SU-DHL-6 (cell line): ENCODE results near the gene ARHGEF17.

Experiments
- H2AFZ ChIP-seq: fragments of 200-600 bp; sonication (generic); 2 replicates; pipeline ENCODE4 v1.6.1; 2014; ENCODE audit warnings: low read depth, mild to moderate bottlenecking, moderate library complexity, mixed read lengths, antibody characterized with exemption, low read length; ENCODE audit not compliant: severe bottlenecking
- H3F3A ChIP-seq: fragments of 200-600 bp; shearing (Covaris generic); 2 replicates; pipeline ENCODE4 v1.6.0; 2016; ENCODE audit warnings: antibody characterized with exemption, mild to moderate bottlenecking; ENCODE audit not compliant: insufficient read depth
- H3K27ac ChIP-seq: fragments of 200-600 bp; sonication (generic); 2 replicates; pipeline ENCODE4 v1.5.1; 2016; ENCODE audit warnings: low read depth, mild to moderate bottlenecking, low read length, moderate library complexity, mixed read lengths
- H3K27me3 ChIP-seq: fragments of 200-600 bp; sonication (generic), shearing (Covaris generic); 2 replicates; pipeline ENCODE4 v1.6.0; 2014; ENCODE audit warnings: mild to moderate bottlenecking, low read length
- H3K36me3 ChIP-seq: fragments of 200-600 bp; sonication (generic); 2 replicates; pipeline ENCODE4 v1.6.1; 2014; ENCODE audit warnings: mild to moderate bottlenecking, low read length, mixed read lengths
- H3K4me2 ChIP-seq: fragments of 300-600, 200-600 bp; shearing (Covaris generic), sonication (generic); 2 replicates; pipeline ENCODE4 v1.6.0; 2014; ENCODE audit warnings: low read length, low read depth, mild to moderate bottlenecking; ENCODE audit not compliant: poor library complexity, severe bottlenecking
- H3K4me3 ChIP-seq: fragments of 200-600 bp; sonication (generic); 2 replicates; pipeline ENCODE4 v1.5.1; 2014; ENCODE audit warnings: antibody characterized with exemption, low read length, mild to moderate bottlenecking, mixed read lengths; ENCODE audit not compliant: insufficient read depth, poor library complexity, severe bottlenecking
- H3K79me2 ChIP-seq: fragments of 200-600 bp; sonication (generic); 2 replicates; pipeline ENCODE4 v1.6.1; 2014; ENCODE audit warnings: mild to moderate bottlenecking, low read length, moderate library complexity; ENCODE audit not compliant: insufficient read depth
- H3K9ac ChIP-seq: fragments of 200-600 bp; sonication (generic); 2 replicates; pipeline ENCODE4 v1.7.0; 2014; ENCODE audit warnings: mild to moderate bottlenecking, low read length
- H3K9me2 ChIP-seq: fragments of 200-600 bp; sonication (generic); replicated peaks from 2 replicates; pipeline ENCODE4 v1.6.1; 2014; ENCODE audit warnings: low read length; ENCODE audit not compliant: insufficient read depth
- H3K9me3 ChIP-seq: fragments of 200-600 bp; sonication (generic); 2 replicates; pipeline ENCODE4 v1.6.1; 2014; ENCODE audit warnings: low read length, mixed read lengths; ENCODE audit not compliant: insufficient read depth
- H4K20me1 ChIP-seq: fragments of 200-600 bp; sonication (generic); 2 replicates; pipeline ENCODE4 v1.6.1; 2014; ENCODE audit warnings: low read depth, mild to moderate bottlenecking, antibody characterized with exemption, low read length, moderate library complexity, mixed read lengths
- EZH2phosphoT487 ChIP-seq: fragments of 200-600 bp; sonication (generic), shearing (Covaris generic); conservative IDR thresholded peaks from 2 replicates; pipeline ENCODE4 v1.6.1; 2018; ENCODE audit warnings: mild to moderate bottlenecking, antibody characterized with exemption, low read length, moderate library complexity, mixed read lengths
- TF ChIP-seq, protein P1 (sequence below): fragments of 200-600 bp; sonication (generic); IDR thresholded peaks from one replicate; pipeline ENCODE4 v1.5.1; 2017; ENCODE audit warnings: antibody characterized with exemption, mild to moderate bottlenecking, low read length, moderate library complexity; ENCODE audit not compliant: insufficient read depth, poor library complexity, severe bottlenecking

Gene ARHGEF17

DNA sequence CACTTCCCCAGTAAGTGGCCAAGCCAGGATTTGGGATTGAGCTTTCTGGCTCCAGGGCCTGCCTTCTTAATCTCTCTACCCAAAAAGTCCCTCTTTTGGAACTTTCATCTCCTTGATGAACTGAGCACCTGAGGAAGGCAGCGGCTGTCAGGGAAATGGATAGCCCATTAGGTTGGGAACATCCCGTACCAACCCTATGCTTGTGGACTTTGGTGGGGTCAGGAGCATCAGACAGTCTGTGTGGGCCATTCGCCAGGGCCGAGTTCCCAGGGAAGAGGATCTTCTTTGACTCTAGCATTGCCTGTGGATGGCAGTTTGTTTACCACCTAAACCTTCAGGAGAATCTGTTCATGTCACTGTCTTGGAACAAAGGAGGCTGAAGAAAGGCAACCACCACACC, 30.2 kb downstream of the ARHGEF17 start:
- no peak overlapping the region for H3K4me3 ChIP-seq
- H3K9me3 ChIP-seq, result no peaks in the 10 kb centered on the region
- no peaks in the 10 kb centered on the region for H4K20me1 ChIP-seq
- no peaks in the 10 kb centered on the region for H3F3A ChIP-seq
- no peaks in the 10 kb centered on the region for H3K36me3 ChIP-seq
- H3K4me2 ChIP-seq, result no peak overlapping the region
- no peaks in the 10 kb centered on the region for H3K27me3 ChIP-seq
- no peak overlapping the region for H2AFZ ChIP-seq
- H3K79me2 ChIP-seq, result no peaks in the 10 kb centered on the region
- H3K9ac ChIP-seq, result no peak overlapping the region
- TF ChIP-seq EZH2phosphoT487, result no peak
- TF ChIP-seq, protein P1, sequence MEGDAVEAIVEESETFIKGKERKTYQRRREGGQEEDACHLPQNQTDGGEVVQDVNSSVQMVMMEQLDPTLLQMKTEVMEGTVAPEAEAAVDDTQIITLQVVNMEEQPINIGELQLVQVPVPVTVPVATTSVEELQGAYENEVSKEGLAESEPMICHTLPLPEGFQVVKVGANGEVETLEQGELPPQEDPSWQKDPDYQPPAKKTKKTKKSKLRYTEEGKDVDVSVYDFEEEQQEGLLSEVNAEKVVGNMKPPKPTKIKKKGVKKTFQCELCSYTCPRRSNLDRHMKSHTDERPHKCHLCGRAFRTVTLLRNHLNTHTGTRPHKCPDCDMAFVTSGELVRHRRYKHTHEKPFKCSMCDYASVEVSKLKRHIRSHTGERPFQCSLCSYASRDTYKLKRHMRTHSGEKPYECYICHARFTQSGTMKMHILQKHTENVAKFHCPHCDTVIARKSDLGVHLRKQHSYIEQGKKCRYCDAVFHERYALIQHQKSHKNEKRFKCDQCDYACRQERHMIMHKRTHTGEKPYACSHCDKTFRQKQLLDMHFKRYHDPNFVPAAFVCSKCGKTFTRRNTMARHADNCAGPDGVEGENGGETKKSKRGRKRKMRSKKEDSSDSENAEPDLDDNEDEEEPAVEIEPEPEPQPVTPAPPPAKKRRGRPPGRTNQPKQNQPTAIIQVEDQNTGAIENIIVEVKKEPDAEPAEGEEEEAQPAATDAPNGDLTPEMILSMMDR, result no peak
- no peak overlapping the region for H3K27ac ChIP-seq
- H3K9me2 ChIP-seq, result no peaks in the 10 kb centered on the region

DNA sequence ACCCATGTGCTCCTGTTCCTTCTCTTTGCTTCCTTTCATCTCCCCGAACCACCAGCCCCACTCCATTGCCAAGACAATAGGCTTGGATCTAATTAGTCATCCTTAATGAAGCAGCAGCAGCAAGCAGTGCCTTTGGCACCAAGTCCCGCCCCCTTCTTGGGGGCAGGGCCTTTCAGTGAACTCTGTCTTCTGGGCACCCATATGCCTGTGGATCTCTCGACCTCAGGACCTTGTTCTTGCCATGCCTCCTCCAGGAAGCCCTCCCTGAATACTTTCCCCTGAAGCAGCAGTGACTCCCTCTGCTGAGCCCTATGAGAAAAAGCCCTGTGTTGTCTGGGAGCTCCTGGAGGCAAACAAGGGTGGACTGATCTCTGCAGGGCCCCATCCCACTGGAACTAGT, 32.1 kb downstream of the ARHGEF17 start:
- Histone ChIP-seq H3K4me2 (no peak overlapping the region), H3K36me3 (no peaks in the 10 kb centered on the region), H3K9ac (no peak overlapping the region), H2AFZ (no peak overlapping the region), H3K27me3 (no peaks in the 10 kb centered on the region), H4K20me1 (no peaks in the 10 kb centered on the region), H3K9me2 (no peaks in the 10 kb centered on the region), H3K79me2 (no peaks in the 10 kb centered on the region), H3K9me3 (no peaks in the 10 kb centered on the region), H3F3A (no peaks in the 10 kb centered on the region), H3K27ac (no peak overlapping the region), H3K4me3 (no peak overlapping the region)
- TF ChIP-seq, protein P1, result no peak
- TF ChIP-seq EZH2phosphoT487, result no peak

DNA sequence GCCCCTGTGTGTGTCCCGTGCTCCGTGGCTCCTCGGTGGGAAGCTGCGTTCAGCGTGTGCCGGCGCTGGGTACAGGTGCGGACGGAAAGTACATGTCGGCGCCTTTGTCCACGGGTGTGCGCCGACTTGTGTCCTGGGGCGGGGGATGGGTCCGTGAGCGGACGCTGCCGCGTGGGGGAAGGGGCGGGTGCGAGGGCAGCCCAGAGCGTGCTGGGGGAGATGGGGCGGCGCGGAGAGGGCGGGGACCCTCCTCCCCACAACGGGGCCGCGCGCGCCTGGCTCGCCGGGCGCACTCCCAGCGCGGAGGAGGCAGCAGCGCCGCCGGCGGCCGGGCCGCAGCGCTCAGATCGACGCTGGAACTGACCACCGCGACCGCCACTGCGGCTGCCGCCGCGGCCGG, 34.6 kb downstream of the ARHGEF17 start:
- no peak overlapping the region for H3K4me2 ChIP-seq
- no peaks in the 10 kb centered on the region for H3K9me3 ChIP-seq
- no peak for TF ChIP-seq EZH2phosphoT487
- TF ChIP-seq, protein P1, result no peak
- H4K20me1 ChIP-seq, result no peaks in the 10 kb centered on the region
- no peaks in the 10 kb centered on the region for H3K79me2 ChIP-seq
- no peaks in the 10 kb centered on the region for H3F3A ChIP-seq
- H3K36me3 ChIP-seq, result no peaks in the 10 kb centered on the region
- H3K9ac ChIP-seq, result no peak overlapping the region
- no peak overlapping the region for H3K27ac ChIP-seq
- no peaks in the 10 kb centered on the region for H3K27me3 ChIP-seq
- no peaks in the 10 kb centered on the region for H3K9me2 ChIP-seq
- H3K4me3 ChIP-seq, result no peak overlapping the region
- no peak overlapping the region for H2AFZ ChIP-seq
